Measurements from ENCODE around the gene PHLDA3. TPM values are rescaled to one million over a fixed set of nuclear protein-coding genes. Genes with fewer than 3 reads are reported as not detected.

Gene PHLDA3
- total RNA-seq, 4 donors from 2014 or later, result 14.4 to 80.2 (median 43.7) TPM

- TF ChIP-seq CTCF (IDR thresholded peaks at IDR 0.05) (no peak), POLR2A (IDR thresholded peaks at IDR 0.05) (no peak)
- Histone ChIP-seq H3K4me3 (peak overlapping the region; percentile 0 to 93), H3K36me3 (no peaks in the 10 kb centered on the region), H3K9me3 (no peaks in the 10 kb centered on the region), H3K27ac (peak overlapping the region; percentile 97 to 99), H3K27me3 (no peaks in the 10 kb centered on the region), H3K4me1 (peaks cover 22 to 27% of the 10 kb centered on the region in 2 donors)
- intact Hi-C loops (cut with DNase I; ENCODE audit: low total_unique reads), result no loop called here
- peak in 1 of 2 donors; percentile 64 for DNase-seq
Measured at GRCh38 chr1:201499795-201500669, 31.0 kb upstream of the PHLDA3 start.

GRCh38 chr1:201499191-201499590 lies 30.2 kb upstream of the PHLDA3 start:
- H3K9me3 ChIP-seq, result no peaks in the 10 kb centered on the region
- TF ChIP-seq POLR2A (IDR thresholded peaks at IDR 0.05) (no peak), CTCF (IDR thresholded peaks at IDR 0.05) (no peak)
- DNase-seq, result no peak

GRCh38 chr1:201498621-201499020 lies 29.6 kb upstream of the PHLDA3 start:
- H3K4me3 ChIP-seq, result peak overlapping the region in 1 of 2 donors; percentile 5
- H3K27me3 ChIP-seq, result no peaks in the 10 kb centered on the region
- peaks cover 34 to 36% of the 10 kb centered on the region in 2 donors for H3K4me1 ChIP-seq
- intact Hi-C loops (cut with DNase I; ENCODE audit: low total_unique reads), result no loop called here
- TF ChIP-seq POLR2A (IDR thresholded peaks at IDR 0.05) (no peak), CTCF (IDR thresholded peaks at IDR 0.05) (no peak)
- DNase-seq, result no peak
- H3K27ac ChIP-seq, result peak overlapping the region; percentile 97 to 99
- H3K9me3 ChIP-seq, result no peaks in the 10 kb centered on the region
- H3K36me3 ChIP-seq, result no peaks in the 10 kb centered on the region

More at GRCh38 chr1:201499191-201499590, 30.2 kb upstream of the PHLDA3 start:
- Histone ChIP-seq H3K27ac (peak overlapping the region; percentile 97 to 99), H3K27me3 (no peaks in the 10 kb centered on the region), H3K4me1 (peaks cover 30 to 32% of the 10 kb centered on the region in 2 donors), H3K4me3 (peak overlapping the region in 1 of 2 donors; percentile 5), H3K36me3 (no peaks in the 10 kb centered on the region)
- intact Hi-C loops (cut with DNase I; ENCODE audit: low total_unique reads), result no loop called here

DNA sequence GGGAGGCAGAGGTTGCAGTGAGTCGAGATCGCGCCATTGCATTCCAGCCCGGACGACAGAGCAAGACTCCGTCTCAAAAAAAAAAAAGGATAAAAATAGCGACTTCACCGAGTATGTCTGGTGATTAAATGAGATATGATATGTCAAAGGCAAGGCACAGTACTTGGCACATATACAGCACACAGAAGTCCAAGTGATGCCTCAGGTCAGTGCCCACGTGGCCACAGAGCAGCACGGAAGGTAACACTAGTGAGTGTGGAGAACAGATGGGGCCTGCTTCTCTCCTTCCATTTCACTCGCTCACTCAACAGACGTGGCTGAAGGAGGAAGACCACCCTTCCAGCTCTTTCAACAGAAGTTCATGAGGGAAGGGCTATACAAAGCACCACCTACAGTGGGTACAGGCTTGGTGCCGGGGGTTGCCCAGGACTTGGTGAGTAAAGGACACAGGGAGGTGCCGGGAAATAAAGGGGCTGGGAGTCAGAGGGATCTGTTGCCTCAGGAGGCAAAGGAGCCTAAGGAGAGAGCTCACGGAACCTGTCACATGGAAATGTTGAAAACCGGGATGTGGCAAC lies 29.0 kb upstream of the PHLDA3 start:
- TF ChIP-seq POLR2A (IDR thresholded peaks at IDR 0.05), result no peak
- Histone ChIP-seq H3K9me3 (no peaks in the 10 kb centered on the region), H3K4me1 (peaks cover 34 to 42% of the 10 kb centered on the region in 2 donors), H3K36me3 (no peaks in the 10 kb centered on the region), H3K27me3 (no peaks in the 10 kb centered on the region), H3K4me3 (no peak overlapping the region), H3K27ac (peak overlapping the region; percentile 97 to 99)
- no peak for DNase-seq
- intact Hi-C loops (cut with DNase I; ENCODE audit: low total_unique reads), result no loop called here

DNA sequence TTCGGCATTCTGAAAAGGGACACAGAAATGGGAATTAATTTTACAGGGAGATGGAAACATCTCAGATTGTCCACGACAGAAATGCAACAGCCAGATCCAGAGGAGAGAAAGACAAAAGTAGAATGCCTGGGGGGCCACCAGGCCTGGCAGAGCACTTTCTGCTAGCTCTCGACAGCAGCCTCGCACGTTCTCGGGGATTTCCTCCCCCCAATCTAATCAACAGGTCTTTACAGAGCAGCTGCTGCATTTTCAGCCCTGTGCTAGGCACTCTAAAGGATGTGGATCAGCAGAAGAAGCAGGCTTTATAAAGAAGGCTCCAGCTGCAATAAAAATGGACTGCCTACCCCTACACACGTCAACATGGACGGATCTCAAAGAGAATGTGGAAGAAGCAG lies 27.3 kb upstream of the PHLDA3 start:
- H3K36me3 ChIP-seq, result no peaks in the 10 kb centered on the region
- H3K27me3 ChIP-seq, result no peaks in the 10 kb centered on the region
- TF ChIP-seq CTCF (IDR thresholded peaks at IDR 0.05), result no peak
- TF ChIP-seq POLR2A (IDR thresholded peaks at IDR 0.05), result no peak
- intact Hi-C loops (cut with DNase I; ENCODE audit: low total_unique reads), result no loop called here
- peak overlapping the region; percentile 97 to 99 for H3K27ac ChIP-seq
- DNase-seq, result no peak
- peaks cover 45 to 46% of the 10 kb centered on the region in 2 donors for H3K4me1 ChIP-seq
- H3K9me3 ChIP-seq, result no peaks in the 10 kb centered on the region
- peak overlapping the region; percentile 6 to 23 for H3K4me3 ChIP-seq
